Measurements from ENCODE around the gene BICDL1. TPM values are rescaled to one million over a fixed set of nuclear protein-coding genes. Genes with fewer than 3 reads are reported as not detected.

BICDL1 gene
- total and polyA plus RNA-seq, 2 experiments from 2014 or later = not detected

- no peak for TF ChIP-seq EZH2phosphoT487 (IDR thresholded peaks at IDR 0.05; ENCODE audit: insufficient read depth, low read depth)
- TF ChIP-seq EZH2 (IDR thresholded peaks at IDR 0.05; ENCODE audit: insufficient read depth, poor library complexity, severe bottlenecking) = no peak
- Histone ChIP-seq H3K4me1 (ENCODE audit: insufficient read depth) (no peaks in the 10 kb centered on the region), H3K9ac (no peak overlapping the region), H3K9me3 (ENCODE audit: low read depth) (no peaks in the 10 kb centered on the region), H3K27ac (no peak overlapping the region), H3K9me2 (ENCODE audit: insufficient read depth) (no peaks in the 10 kb centered on the region), H3K79me2 (ENCODE audit: insufficient read depth) (no peaks in the 10 kb centered on the region), H3F3A (ENCODE audit: insufficient read depth) (no peaks in the 10 kb centered on the region), H3K4me2 (ENCODE audit: unreplicated experiment) (no peak overlapping the region), H3K27me3 (replicated peaks; ENCODE audit: insufficient read depth) (no peaks in the 10 kb centered on the region), H2AFZ (no peak overlapping the region), H4K20me1 (ENCODE audit: insufficient read depth) (no peaks in the 10 kb centered on the region), H3K4me3 (no peak overlapping the region), H3K36me3 (ENCODE audit: low read depth) (no peaks in the 10 kb centered on the region)
- in situ Hi-C loops (cut with MboI) = no loop called here
- 26 to 30% methylated on average over 6 of the region's 6 CpGs for WGBS, 2 experiments (ENCODE audit: low coverage in 1 of 2, low lambda C conversion rate in 2 of 2, missing lambda C conversion rate in 2 of 2)
- DNase-seq = no peak
These were observed 60.4 kb downstream of the BICDL1 start for GRCh38 chr12:120049426-120049825.

DNA sequence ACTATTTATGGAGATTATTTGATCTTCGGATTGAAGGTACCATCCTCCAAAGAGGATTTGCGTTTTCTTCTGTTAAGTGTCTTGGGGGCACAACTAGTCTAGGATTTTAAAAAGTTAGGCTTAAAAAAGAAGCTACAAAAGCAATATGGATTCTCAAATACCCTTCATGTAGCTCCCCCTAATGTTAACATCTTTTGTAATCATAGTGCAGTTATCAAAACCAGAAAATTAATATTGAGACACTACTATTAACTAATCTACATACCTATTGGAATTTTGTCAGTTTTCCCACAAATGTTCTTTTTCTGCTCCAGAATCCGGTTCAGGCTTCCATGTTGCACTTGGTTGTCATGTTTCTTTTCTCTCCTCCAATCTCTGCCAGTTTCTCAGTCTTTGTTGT lies 62.5 kb downstream of the BICDL1 start:
- DNase-seq = no peak
- H2AFZ ChIP-seq = no peak overlapping the region
- H3K27ac ChIP-seq = no peak overlapping the region
- no peak overlapping the region for H3K4me2 ChIP-seq (ENCODE audit: unreplicated experiment)
- no peaks in the 10 kb centered on the region for H3K79me2 ChIP-seq (ENCODE audit: insufficient read depth)
- no peaks in the 10 kb centered on the region for H3K9me2 ChIP-seq (ENCODE audit: insufficient read depth)
- no peaks in the 10 kb centered on the region for H4K20me1 ChIP-seq (ENCODE audit: insufficient read depth)
- WGBS, 2 experiments (ENCODE audit: low coverage in 1 of 2, low lambda C conversion rate in 2 of 2, missing lambda C conversion rate in 2 of 2) = 51 to 54% methylated on average over 3 of the region's 3 CpGs
- H3K27me3 ChIP-seq (replicated peaks; ENCODE audit: insufficient read depth) = no peaks in the 10 kb centered on the region
- H3K36me3 ChIP-seq (ENCODE audit: low read depth) = no peaks in the 10 kb centered on the region
- H3K4me1 ChIP-seq (ENCODE audit: insufficient read depth) = no peaks in the 10 kb centered on the region
- H3K4me3 ChIP-seq = no peak overlapping the region
- H3K9me3 ChIP-seq (ENCODE audit: low read depth) = no peaks in the 10 kb centered on the region
- in situ Hi-C loops (cut with MboI) = no loop called here
- no peak overlapping the region for H3K9ac ChIP-seq
- no peak for TF ChIP-seq EZH2 (IDR thresholded peaks at IDR 0.05; ENCODE audit: insufficient read depth, poor library complexity, severe bottlenecking)
- no peak for TF ChIP-seq EZH2phosphoT487 (IDR thresholded peaks at IDR 0.05; ENCODE audit: insufficient read depth, low read depth)
- H3F3A ChIP-seq (ENCODE audit: insufficient read depth) = no peaks in the 10 kb centered on the region

DNA sequence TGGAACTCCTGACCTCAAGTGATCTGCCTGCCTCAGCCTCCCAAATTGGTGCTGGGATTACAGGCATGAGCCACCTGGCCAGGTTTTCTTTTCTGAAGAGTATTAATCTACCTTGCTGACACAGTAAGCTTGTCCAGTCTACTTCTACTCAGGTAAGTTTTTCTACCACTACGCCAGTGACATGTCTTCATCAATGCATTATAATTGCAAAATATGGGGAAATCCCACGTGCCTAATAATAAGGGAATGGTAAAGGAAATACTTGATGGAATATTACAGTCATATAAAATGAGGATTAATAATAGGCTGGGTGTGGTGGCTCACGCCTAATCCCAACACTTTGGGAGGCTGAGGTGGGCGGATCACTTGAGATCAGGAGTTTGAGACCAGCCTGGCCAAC lies 65.3 kb downstream of the BICDL1 start:
- 57 to 78% methylated on average over 4 of the region's 4 CpGs for WGBS, 2 experiments (ENCODE audit: low coverage in 1 of 2, low lambda C conversion rate in 2 of 2, missing lambda C conversion rate in 2 of 2)
- DNase-seq = no peak
- TF ChIP-seq EZH2 (IDR thresholded peaks at IDR 0.05; ENCODE audit: insufficient read depth, poor library complexity, severe bottlenecking) (no peak), EZH2phosphoT487 (IDR thresholded peaks at IDR 0.05; ENCODE audit: insufficient read depth, low read depth) (no peak)

DNA sequence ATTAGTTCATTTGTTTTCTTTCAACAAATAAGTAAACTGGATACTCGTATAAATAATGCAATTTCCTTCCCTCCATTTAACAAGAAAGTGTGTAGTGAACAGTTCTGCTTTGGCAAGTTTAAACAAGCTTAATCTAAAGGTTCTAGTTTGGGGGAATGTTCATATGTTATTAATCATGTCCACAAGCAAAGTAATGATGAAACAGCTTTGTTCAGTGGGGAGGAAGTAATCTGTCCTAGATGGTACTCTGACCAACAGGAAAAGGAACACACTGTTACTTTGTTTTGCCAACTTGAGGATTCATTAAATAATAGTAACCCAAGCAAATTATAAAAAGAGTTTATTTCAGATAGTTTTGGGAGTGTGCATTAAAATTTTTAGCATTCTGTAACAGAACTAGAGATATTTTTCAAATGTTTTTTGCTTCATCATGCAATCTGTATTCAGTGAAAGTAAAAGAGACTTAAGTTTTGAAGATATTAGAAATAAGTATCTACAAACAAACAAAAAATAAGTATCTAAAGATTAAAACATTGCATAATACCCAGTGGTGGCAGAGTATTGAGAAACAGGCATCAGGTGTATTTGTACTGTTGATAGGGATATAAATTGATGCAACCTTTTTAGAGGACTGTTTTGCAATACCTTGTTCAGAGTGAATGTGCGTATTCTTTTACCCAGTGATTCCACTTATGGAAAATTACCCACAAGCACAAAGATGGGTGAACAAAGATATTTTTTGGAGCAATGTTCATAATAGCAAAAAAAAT lies 66.4 kb downstream of the BICDL1 start:
- H3K9me2 ChIP-seq (ENCODE audit: insufficient read depth) = no peaks in the 10 kb centered on the region
- no peak overlapping the region for H3K4me3 ChIP-seq
- H2AFZ ChIP-seq = no peak overlapping the region
- no peaks in the 10 kb centered on the region for H4K20me1 ChIP-seq (ENCODE audit: insufficient read depth)
- in situ Hi-C loops (cut with MboI) = no loop called here
- WGBS, 2 experiments (ENCODE audit: low coverage in 1 of 2, low lambda C conversion rate in 2 of 2, missing lambda C conversion rate in 2 of 2) = 51 to 54% methylated on average over 2 of the region's 2 CpGs
- no peak overlapping the region for H3K4me2 ChIP-seq (ENCODE audit: unreplicated experiment)
- no peak for DNase-seq
- no peaks in the 10 kb centered on the region for H3K36me3 ChIP-seq (ENCODE audit: low read depth)
- H3K27ac ChIP-seq = no peak overlapping the region
- no peaks in the 10 kb centered on the region for H3F3A ChIP-seq (ENCODE audit: insufficient read depth)
- H3K79me2 ChIP-seq (ENCODE audit: insufficient read depth) = no peaks in the 10 kb centered on the region
- TF ChIP-seq EZH2phosphoT487 (IDR thresholded peaks at IDR 0.05; ENCODE audit: insufficient read depth, low read depth) = no peak
- TF ChIP-seq EZH2 (IDR thresholded peaks at IDR 0.05; ENCODE audit: insufficient read depth, poor library complexity, severe bottlenecking) = no peak
- H3K9ac ChIP-seq = no peak overlapping the region
- H3K27me3 ChIP-seq (replicated peaks; ENCODE audit: insufficient read depth) = peaks cover 3% of the 10 kb centered on the region; the same call in 1 of the 2 replicates
- H3K9me3 ChIP-seq (ENCODE audit: low read depth) = no peaks in the 10 kb centered on the region
- H3K4me1 ChIP-seq (ENCODE audit: insufficient read depth) = no peaks in the 10 kb centered on the region

More for the DNA sequence above, 65.3 kb downstream of the BICDL1 start:
- Histone ChIP-seq H3K79me2 (ENCODE audit: insufficient read depth) (no peaks in the 10 kb centered on the region), H3K36me3 (ENCODE audit: low read depth) (no peaks in the 10 kb centered on the region), H3K4me1 (ENCODE audit: insufficient read depth) (no peaks in the 10 kb centered on the region), H3K9me2 (ENCODE audit: insufficient read depth) (no peaks in the 10 kb centered on the region), H3F3A (ENCODE audit: insufficient read depth) (no peaks in the 10 kb centered on the region), H3K9ac (no peak overlapping the region), H2AFZ (no peak overlapping the region), H3K27me3 (replicated peaks; ENCODE audit: insufficient read depth) (no peaks in the 10 kb centered on the region), H3K27ac (no peak overlapping the region), H3K9me3 (ENCODE audit: low read depth) (no peaks in the 10 kb centered on the region), H3K4me2 (ENCODE audit: unreplicated experiment) (no peak overlapping the region), H3K4me3 (no peak overlapping the region), H4K20me1 (ENCODE audit: insufficient read depth) (no peaks in the 10 kb centered on the region)
- in situ Hi-C loops (cut with MboI) = no loop called here

Data from GM23248 (cell line).